ENCODE results near the gene TPO. TPM values are rescaled to one million over a fixed set of nuclear protein-coding genes. Genes with fewer than 3 reads are reported as not detected.

TPO gene
- polyA plus RNA-seq, 1 donor from 2014 or later = not detected

DNA sequence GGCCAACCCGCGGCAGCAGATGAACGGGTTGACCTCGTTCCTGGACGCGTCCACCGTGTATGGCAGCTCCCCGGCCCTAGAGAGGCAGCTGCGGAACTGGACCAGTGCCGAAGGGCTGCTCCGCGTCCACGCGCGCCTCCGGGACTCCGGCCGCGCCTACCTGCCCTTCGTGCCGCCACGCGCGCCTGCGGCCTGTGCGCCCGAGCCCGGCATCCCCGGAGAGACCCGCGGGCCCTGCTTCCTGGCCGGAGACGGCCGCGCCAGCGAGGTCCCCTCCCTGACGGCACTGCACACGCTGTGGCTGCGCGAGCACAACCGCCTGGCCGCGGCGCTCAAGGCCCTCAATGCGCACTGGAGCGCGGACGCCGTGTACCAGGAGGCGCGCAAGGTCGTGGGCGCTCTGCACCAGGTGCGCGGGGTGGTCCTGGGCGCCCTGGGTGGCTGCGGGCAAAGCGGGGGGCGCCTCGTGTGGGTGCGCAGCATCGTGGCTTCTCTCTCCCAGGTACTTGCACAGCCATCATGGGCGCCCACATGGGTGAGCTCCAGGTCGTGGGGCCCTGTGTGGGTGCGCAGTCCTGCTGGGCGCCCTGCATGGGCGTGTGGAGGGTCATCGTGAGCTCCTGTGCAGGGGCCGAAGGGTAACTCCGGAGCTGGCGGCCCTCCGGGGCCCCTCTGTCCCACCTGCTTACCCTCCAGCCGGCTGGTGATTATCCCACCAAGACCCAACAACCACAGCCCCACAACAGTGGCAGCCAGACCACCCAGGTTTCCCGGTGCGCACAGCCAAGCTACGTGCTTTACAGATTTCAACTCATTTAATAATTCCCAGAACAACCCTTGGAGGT, 64.2 kb downstream of the TPO start:
- no peaks in the 10 kb centered on the region for H4K20me1 ChIP-seq (ENCODE audit: insufficient read depth)
- no peak overlapping the region for H2AFZ ChIP-seq (ENCODE audit: low read depth, low read length)
- H3K79me2 ChIP-seq (replicated peaks; ENCODE audit: insufficient read depth, low read length) = no peaks in the 10 kb centered on the region
- no peak overlapping the region for H3K27ac ChIP-seq (ENCODE audit: low read length)
- no peaks in the 10 kb centered on the region for H3K27me3 ChIP-seq (ENCODE audit: insufficient read depth, low read depth, low read length)
- no peaks in the 10 kb centered on the region for H3K9me2 ChIP-seq (ENCODE audit: insufficient read depth, low read length)
- no peak overlapping the region for H3K4me3 ChIP-seq (ENCODE audit: low read length)
- H3K9ac ChIP-seq (ENCODE audit: low read length) = no peak overlapping the region
- no peaks in the 10 kb centered on the region for H3K9me3 ChIP-seq (ENCODE audit: low read length)
- H3K36me3 ChIP-seq (ENCODE audit: insufficient read depth, low read length) = no peaks in the 10 kb centered on the region
- no peaks in the 10 kb centered on the region for H3F3A ChIP-seq (ENCODE audit: insufficient read depth, low read length, poor library complexity, severe bottlenecking)
- TF ChIP-seq RAD21 (conservative IDR thresholded peaks at IDR 0.05) = no peak
- TF ChIP-seq TAF1 (IDR thresholded peaks at IDR 0.05; ENCODE audit: low read depth) = no peak
- TF ChIP-seq SMC3 (conservative IDR thresholded peaks at IDR 0.05; ENCODE audit: poor library complexity) = no peak
- TF ChIP-seq EP300 (conservative IDR thresholded peaks at IDR 0.05; ENCODE audit: poor library complexity, severe bottlenecking) = no peak
- TF ChIP-seq EZH2 (IDR thresholded peaks at IDR 0.05; ENCODE audit: borderline replicate concordance, insufficient read depth, low read length, poor library complexity, severe bottlenecking) = no peak
- no peak for TF ChIP-seq POLR2AphosphoS5 (IDR thresholded peaks at IDR 0.05)
- TF ChIP-seq, protein P1, sequence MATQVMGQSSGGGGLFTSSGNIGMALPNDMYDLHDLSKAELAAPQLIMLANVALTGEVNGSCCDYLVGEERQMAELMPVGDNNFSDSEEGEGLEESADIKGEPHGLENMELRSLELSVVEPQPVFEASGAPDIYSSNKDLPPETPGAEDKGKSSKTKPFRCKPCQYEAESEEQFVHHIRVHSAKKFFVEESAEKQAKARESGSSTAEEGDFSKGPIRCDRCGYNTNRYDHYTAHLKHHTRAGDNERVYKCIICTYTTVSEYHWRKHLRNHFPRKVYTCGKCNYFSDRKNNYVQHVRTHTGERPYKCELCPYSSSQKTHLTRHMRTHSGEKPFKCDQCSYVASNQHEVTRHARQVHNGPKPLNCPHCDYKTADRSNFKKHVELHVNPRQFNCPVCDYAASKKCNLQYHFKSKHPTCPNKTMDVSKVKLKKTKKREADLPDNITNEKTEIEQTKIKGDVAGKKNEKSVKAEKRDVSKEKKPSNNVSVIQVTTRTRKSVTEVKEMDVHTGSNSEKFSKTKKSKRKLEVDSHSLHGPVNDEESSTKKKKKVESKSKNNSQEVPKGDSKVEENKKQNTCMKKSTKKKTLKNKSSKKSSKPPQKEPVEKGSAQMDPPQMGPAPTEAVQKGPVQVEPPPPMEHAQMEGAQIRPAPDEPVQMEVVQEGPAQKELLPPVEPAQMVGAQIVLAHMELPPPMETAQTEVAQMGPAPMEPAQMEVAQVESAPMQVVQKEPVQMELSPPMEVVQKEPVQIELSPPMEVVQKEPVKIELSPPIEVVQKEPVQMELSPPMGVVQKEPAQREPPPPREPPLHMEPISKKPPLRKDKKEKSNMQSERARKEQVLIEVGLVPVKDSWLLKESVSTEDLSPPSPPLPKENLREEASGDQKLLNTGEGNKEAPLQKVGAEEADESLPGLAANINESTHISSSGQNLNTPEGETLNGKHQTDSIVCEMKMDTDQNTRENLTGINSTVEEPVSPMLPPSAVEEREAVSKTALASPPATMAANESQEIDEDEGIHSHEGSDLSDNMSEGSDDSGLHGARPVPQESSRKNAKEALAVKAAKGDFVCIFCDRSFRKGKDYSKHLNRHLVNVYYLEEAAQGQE (IDR thresholded peaks at IDR 0.05; ENCODE audit: borderline replicate concordance) = no peak
- no peak for TF ChIP-seq MXI1 (conservative IDR thresholded peaks at IDR 0.05; ENCODE audit: poor library complexity, severe bottlenecking)
- TF ChIP-seq, protein P2, sequence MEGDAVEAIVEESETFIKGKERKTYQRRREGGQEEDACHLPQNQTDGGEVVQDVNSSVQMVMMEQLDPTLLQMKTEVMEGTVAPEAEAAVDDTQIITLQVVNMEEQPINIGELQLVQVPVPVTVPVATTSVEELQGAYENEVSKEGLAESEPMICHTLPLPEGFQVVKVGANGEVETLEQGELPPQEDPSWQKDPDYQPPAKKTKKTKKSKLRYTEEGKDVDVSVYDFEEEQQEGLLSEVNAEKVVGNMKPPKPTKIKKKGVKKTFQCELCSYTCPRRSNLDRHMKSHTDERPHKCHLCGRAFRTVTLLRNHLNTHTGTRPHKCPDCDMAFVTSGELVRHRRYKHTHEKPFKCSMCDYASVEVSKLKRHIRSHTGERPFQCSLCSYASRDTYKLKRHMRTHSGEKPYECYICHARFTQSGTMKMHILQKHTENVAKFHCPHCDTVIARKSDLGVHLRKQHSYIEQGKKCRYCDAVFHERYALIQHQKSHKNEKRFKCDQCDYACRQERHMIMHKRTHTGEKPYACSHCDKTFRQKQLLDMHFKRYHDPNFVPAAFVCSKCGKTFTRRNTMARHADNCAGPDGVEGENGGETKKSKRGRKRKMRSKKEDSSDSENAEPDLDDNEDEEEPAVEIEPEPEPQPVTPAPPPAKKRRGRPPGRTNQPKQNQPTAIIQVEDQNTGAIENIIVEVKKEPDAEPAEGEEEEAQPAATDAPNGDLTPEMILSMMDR (IDR thresholded peaks at IDR 0.05; ENCODE audit: poor library complexity, severe bottlenecking) = no peak
- no peak overlapping the region for H3K4me2 ChIP-seq (ENCODE audit: low read length)

DNA sequence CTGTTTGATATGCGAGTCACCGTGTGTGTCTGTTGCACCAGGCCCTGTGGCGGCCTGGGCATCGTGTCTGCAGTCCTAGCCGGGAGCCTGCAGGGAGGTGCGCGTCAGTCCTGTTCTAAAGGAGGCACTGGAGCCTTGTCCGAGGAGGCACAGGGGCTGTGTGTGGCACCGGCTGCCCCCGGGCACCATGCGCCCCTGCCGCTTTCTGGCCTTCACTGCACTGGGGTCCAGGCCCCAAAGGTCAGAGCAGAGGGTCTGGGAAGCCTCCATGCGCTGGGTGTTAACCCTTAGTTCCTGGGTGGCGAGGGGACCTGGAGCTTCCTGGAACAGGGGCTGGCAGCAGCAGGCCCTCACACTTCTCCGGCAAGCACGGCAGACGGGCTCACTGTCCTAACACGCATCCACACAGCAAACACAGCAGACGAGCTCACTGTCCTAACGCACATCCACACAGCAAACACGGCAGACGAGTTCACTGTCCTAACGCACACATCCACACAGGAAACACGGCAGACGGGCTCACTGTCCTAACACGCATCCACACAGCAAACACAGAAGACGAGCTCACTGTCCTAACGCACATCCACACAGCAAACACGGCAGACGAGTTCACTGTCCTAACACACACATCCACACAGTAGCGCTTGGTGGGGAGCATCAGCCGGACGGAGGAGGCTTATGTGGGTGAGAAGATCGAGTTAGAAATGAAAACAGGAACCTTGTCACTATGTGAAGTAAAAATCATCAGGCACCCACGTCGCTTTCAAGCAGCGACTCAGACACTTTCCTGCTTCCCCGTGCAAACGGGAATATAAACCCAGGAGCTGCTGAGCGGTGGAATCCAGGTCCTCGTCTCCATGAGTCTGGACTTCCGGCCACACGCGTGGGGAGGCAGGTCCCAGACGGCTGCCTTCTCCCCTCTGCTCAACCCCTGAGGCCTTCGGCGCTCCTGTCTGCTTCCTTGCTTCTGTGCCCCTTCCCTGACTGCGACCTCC, 65.3 kb downstream of the TPO start:
- H2AFZ ChIP-seq (ENCODE audit: low read depth, low read length) = no peak overlapping the region
- TF ChIP-seq TAF1 (IDR thresholded peaks at IDR 0.05; ENCODE audit: low read depth) (no peak), POLR2AphosphoS5 (IDR thresholded peaks at IDR 0.05) (no peak), EP300 (conservative IDR thresholded peaks at IDR 0.05; ENCODE audit: poor library complexity, severe bottlenecking) (no peak), MXI1 (conservative IDR thresholded peaks at IDR 0.05; ENCODE audit: poor library complexity, severe bottlenecking) (no peak), SMC3 (conservative IDR thresholded peaks at IDR 0.05; ENCODE audit: poor library complexity) (no peak), EZH2 (IDR thresholded peaks at IDR 0.05; ENCODE audit: borderline replicate concordance, insufficient read depth, low read length, poor library complexity, severe bottlenecking) (no peak), RAD21 (conservative IDR thresholded peaks at IDR 0.05) (no peak)
- TF ChIP-seq, protein P1 (IDR thresholded peaks at IDR 0.05; ENCODE audit: borderline replicate concordance) = no peak
- TF ChIP-seq, protein P2 (IDR thresholded peaks at IDR 0.05; ENCODE audit: poor library complexity, severe bottlenecking) = no peak
- H3K4me2 ChIP-seq (ENCODE audit: low read length) = no peak overlapping the region
- H3F3A ChIP-seq (ENCODE audit: insufficient read depth, low read length, poor library complexity, severe bottlenecking) = no peaks in the 10 kb centered on the region
- H3K4me3 ChIP-seq (ENCODE audit: low read length) = no peak overlapping the region
- no peak overlapping the region for H3K9ac ChIP-seq (ENCODE audit: low read length)
- no peaks in the 10 kb centered on the region for H3K9me2 ChIP-seq (ENCODE audit: insufficient read depth, low read length)
- no peaks in the 10 kb centered on the region for H3K9me3 ChIP-seq (ENCODE audit: low read length)
- no peaks in the 10 kb centered on the region for H3K27me3 ChIP-seq (ENCODE audit: insufficient read depth, low read depth, low read length)
- no peak overlapping the region for H3K27ac ChIP-seq (ENCODE audit: low read length)
- H4K20me1 ChIP-seq (ENCODE audit: insufficient read depth) = no peaks in the 10 kb centered on the region
- H3K79me2 ChIP-seq (replicated peaks; ENCODE audit: insufficient read depth, low read length) = no peaks in the 10 kb centered on the region
- H3K36me3 ChIP-seq (ENCODE audit: insufficient read depth, low read length) = no peaks in the 10 kb centered on the region
